ENCODE data around the gene CD302.

GRCh38 chr2:159744363-159744762 lies 53.6 kb downstream of the CD302 start:
- TF ChIP-seq EZH2 (IDR thresholded peaks at IDR 0.05; ENCODE audit: insufficient read depth, poor library complexity, severe bottlenecking) (no peak), EZH2phosphoT487 (IDR thresholded peaks at IDR 0.05; ENCODE audit: insufficient read depth, low read depth) (no peak)

Data from GM23248 (cell line).